Transverse colon (tissue), 4 donors: ENCODE results near the gene SENP7.

Experiments
- CTCF ChIP-seq, 5 experiments: fragments of 200-600 bp in 3 of 5; fragments of 450-650 bp in 2 of 5; sonication (generic) in 3 of 5; IDR thresholded peaks; 1 replicate in 2 of 5; 2 replicates in 3 of 5; pipeline ENCODE4 v1.5.1; 2016 to 2017; ENCODE audit warnings: antibody characterized with exemption in 5 of 5, inconsistent platforms in 3 of 5, mild to moderate bottlenecking in 2 of 5, moderate library complexity in 1 of 5
- POLR2A ChIP-seq: fragments of 450-650 bp; IDR thresholded peaks from one replicate; pipeline ENCODE4 v1.6.1; 2016; ENCODE audit warnings: antibody characterized with exemption, mild to moderate bottlenecking, moderate library complexity
- POLR2AphosphoS5 ChIP-seq, 3 donors: sonication (generic); formaldehyde crosslinking; IDR thresholded peaks; one replicate each; pipeline ENCODE4 v1.6.1; 2016; ENCODE audit warnings: antibody characterized with exemption in 3 of 3

- TF ChIP-seq CTCF (IDR thresholded peaks at IDR 0.05) (no peak), POLR2AphosphoS5 (IDR thresholded peaks at IDR 0.05) (no peak), POLR2A (no peak)
Observed at GRCh38 chr3:101532783-101533602, 20.0 kb upstream of the SENP7 start.
